Stimulated activated memory B cell treated with anti-CD40 and anti-IgM and Interleukin-4, amounts not matched to agents 10 μg/mL and 1 μg/mL and 100 μg/mL, for 72 hours (primary cell): ENCODE results near the gene CSTPP1.

Experiments used
- ATAC-seq: fragments of 150-1000 bp; cut with Tn5 transposase; 2 replicates; pipeline ENCODE4 v1.10.0; 2021
- H3K27ac Mint-ChIP-seq: one replicate; pipeline ENCODE4 v1.8.0; 2022; ENCODE audit warnings: mild to moderate bottlenecking, mixed read lengths
- H3K27me3 Mint-ChIP-seq: one replicate; pipeline ENCODE4 v1.8.0; 2022; ENCODE audit warnings: mixed read lengths
- H3K36me3 Mint-ChIP-seq: one replicate; pipeline ENCODE4 v1.8.0; 2022; ENCODE audit warnings: mixed read lengths
- H3K4me1 Mint-ChIP-seq: one replicate; pipeline ENCODE4 v1.8.0; 2022; ENCODE audit warnings: mixed read lengths
- H3K4me3 Mint-ChIP-seq: one replicate; pipeline ENCODE4 v1.8.0; 2022; ENCODE audit warnings: mild to moderate bottlenecking, moderate library complexity, mixed read lengths
- H3K9me3 Mint-ChIP-seq: one replicate; pipeline ENCODE4 v1.8.0; 2022; ENCODE audit warnings: mixed read lengths

Gene CSTPP1

DNA sequence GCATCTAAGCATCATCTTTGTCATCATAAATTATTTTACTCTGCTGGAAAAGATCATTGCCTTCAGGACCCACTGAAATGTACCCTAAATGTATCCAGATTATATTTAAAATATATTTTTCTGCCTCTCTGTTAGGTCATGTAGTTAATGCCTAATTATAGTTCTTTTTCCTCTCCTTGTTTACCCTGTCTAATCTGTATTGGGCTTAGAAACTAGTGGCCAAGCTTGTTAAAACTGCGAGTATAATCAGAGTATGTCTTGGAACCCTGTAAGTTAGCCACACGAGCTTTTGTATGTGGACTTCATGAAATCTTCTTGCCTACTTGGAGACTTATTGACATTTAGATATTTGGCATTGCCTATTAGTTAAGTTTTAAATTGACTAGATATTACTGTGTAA lies 184.5 kb downstream of the CSTPP1 start:
- no peak overlapping the region for H3K4me3 Mint-ChIP-seq
- H3K27ac Mint-ChIP-seq = no peak overlapping the region
- no peaks in the 10 kb centered on the region for H3K9me3 Mint-ChIP-seq
- H3K4me1 Mint-ChIP-seq = no peaks in the 10 kb centered on the region
- no peak for ATAC-seq
- H3K36me3 Mint-ChIP-seq = peaks cover under 1% of the 10 kb centered on the region
- H3K27me3 Mint-ChIP-seq = no peaks in the 10 kb centered on the region

DNA sequence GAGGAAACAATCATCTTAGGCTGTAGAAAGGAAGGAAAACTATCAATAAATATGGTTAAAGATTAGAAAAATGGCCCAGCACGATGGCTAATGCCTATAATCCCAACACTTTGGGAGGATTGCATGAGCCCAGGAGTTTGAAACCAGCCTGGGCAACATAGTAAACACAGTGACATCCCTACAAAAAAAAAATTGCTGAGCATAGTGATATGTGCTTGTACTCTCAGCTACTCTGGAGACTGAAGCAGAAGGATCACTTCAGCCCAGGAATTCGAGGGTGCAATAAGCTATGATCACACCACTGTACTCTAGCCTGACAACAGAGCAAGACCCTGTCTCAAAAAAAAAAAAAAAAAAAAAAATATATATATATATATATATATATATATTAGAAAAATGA lies 185.2 kb downstream of the CSTPP1 start:
- H3K27ac Mint-ChIP-seq = no peak overlapping the region
- no peaks in the 10 kb centered on the region for H3K4me1 Mint-ChIP-seq
- H3K4me3 Mint-ChIP-seq = no peak overlapping the region
- H3K27me3 Mint-ChIP-seq = no peaks in the 10 kb centered on the region
- no peaks in the 10 kb centered on the region for H3K9me3 Mint-ChIP-seq
- ATAC-seq = no peak
- no peaks in the 10 kb centered on the region for H3K36me3 Mint-ChIP-seq

DNA sequence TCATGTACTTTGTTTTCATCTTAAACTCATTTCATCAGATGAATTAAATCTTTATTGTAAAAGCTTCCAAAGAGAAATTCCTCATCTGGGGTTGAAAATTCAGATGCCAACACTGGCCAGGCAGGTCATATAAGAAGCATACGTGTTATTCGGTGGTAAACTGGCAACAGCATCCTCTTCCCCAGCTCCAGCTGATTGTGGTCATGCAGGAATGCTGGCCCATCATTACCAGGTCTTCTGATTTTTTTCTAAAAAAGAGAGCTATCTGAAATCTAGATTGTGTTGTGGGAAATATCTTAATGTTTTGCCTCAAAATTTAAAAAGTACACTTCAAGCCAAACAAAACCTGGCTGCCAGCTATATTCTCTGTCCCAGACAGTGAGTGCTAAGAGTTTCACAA lies 186.5 kb downstream of the CSTPP1 start:
- ATAC-seq = no peak
- Mint-ChIP-seq H3K4me3 (no peak overlapping the region), H3K36me3 (no peaks in the 10 kb centered on the region), H3K27ac (no peak overlapping the region), H3K9me3 (no peaks in the 10 kb centered on the region), H3K27me3 (no peaks in the 10 kb centered on the region), H3K4me1 (no peaks in the 10 kb centered on the region)

DNA sequence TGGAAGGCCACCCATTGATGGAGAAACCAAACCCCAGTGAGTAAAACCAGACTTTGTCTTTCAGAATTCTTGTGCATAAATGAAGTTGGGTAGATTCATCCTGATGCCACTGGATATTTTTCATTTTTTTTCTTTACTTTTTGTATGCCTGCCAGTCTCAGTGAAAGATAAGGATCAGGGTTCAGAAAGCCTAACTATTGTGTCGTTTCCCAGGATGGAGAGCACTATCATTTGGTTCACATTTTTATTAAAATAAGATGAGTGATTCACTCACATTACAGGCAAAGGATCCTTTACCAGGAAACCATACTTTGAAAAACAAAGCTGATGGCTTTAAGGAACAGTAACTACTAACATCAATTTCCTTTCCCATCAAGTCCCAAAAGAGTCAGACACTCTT lies 188.1 kb downstream of the CSTPP1 start:
- no peak for ATAC-seq
- no peak overlapping the region for H3K27ac Mint-ChIP-seq

DNA sequence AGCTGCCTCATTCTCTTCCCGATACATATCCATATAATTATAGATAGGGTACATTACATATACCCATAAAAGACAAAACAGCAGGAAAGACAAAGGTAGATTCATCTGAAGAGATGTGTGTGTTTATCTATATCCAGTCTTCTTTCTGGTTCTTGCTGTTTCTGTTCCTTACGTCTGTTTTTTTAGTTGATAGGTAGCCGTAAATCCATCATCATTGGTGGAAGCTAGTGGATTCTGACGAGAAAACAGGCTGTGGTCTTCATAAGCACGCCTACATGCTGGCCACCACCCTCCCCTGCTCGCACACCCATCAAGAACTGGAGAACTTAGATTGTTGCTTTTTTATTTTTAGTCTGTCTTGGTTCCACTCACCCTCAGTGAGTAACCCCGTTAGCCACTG lies 188.5 kb downstream of the CSTPP1 start:
- ATAC-seq = no peak
- H3K27ac Mint-ChIP-seq = no peak overlapping the region
- no peaks in the 10 kb centered on the region for H3K27me3 Mint-ChIP-seq
- no peaks in the 10 kb centered on the region for H3K4me1 Mint-ChIP-seq
- H3K9me3 Mint-ChIP-seq = no peaks in the 10 kb centered on the region
- H3K36me3 Mint-ChIP-seq = no peaks in the 10 kb centered on the region
- H3K4me3 Mint-ChIP-seq = no peak overlapping the region

More for the DNA sequence above, 188.1 kb downstream of the CSTPP1 start:
- Mint-ChIP-seq H3K4me1 (no peaks in the 10 kb centered on the region), H3K27me3 (no peaks in the 10 kb centered on the region), H3K9me3 (no peaks in the 10 kb centered on the region), H3K4me3 (no peak overlapping the region), H3K36me3 (no peaks in the 10 kb centered on the region)

DNA sequence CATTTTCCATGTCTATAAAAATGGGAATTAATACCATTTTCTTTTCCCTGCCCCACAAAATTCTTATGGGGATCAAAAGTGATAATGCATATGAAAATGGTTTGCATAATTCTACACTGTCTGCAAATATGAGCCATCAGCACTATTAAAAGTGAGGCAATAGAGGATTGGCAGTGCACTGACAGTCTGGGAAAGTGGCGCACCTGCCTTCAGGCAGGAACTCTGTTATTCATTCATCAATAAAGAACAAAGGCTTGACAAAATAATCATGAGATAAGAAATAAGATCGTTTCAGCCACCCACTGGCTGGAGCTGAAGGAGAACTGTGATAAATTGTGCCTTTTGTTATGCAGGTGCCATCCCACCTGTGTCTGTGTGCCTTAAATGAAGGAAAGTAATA lies 190.7 kb downstream of the CSTPP1 start:
- Mint-ChIP-seq H3K4me1 (no peaks in the 10 kb centered on the region), H3K27ac (no peak overlapping the region), H3K4me3 (no peak overlapping the region), H3K9me3 (no peaks in the 10 kb centered on the region), H3K36me3 (no peaks in the 10 kb centered on the region), H3K27me3 (no peaks in the 10 kb centered on the region)
- no peak for ATAC-seq

DNA sequence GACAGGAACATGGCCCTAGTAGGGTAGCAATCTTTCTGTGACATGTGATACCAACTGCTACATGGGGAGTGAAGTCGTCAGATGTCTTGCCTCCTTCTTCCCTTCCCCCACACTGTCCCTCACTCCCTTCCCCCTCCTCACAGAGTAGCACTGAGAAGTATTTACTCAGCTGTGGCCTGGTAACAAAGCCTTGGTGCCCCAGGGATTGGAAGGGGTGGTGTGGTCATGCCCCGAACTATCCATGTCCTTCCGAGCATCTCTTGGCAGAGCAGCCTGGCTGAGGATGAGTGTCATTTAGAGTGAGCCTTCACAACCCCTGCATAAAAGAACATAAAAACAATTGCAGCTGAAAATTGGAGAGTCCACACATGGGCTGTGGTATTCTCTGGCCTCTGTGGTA lies 194.0 kb downstream of the CSTPP1 start:
- Mint-ChIP-seq H3K9me3 (no peaks in the 10 kb centered on the region), H3K36me3 (no peaks in the 10 kb centered on the region), H3K27me3 (no peaks in the 10 kb centered on the region), H3K27ac (no peak overlapping the region), H3K4me3 (no peak overlapping the region), H3K4me1 (no peaks in the 10 kb centered on the region)
- no peak for ATAC-seq

DNA sequence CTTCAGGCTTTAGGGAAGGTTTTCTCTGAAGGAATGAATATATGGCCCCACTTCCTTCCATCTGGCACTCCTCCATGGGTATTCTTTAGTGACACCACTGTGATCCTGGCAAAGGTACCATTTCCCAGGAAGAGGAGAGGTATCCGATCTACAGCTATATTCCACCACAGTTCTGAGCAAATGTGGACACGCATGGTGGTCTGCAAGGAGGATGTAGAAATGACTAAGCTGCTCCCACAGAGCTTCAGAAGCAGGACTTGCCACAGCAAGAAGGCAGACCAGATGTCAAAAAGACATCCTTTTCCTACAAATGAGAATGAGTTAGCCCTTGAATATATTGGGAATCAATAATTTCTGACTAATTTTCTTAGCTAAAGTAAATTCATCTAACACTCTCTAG lies 194.6 kb downstream of the CSTPP1 start:
- no peaks in the 10 kb centered on the region for H3K9me3 Mint-ChIP-seq
- H3K4me3 Mint-ChIP-seq = no peak overlapping the region

DNA sequence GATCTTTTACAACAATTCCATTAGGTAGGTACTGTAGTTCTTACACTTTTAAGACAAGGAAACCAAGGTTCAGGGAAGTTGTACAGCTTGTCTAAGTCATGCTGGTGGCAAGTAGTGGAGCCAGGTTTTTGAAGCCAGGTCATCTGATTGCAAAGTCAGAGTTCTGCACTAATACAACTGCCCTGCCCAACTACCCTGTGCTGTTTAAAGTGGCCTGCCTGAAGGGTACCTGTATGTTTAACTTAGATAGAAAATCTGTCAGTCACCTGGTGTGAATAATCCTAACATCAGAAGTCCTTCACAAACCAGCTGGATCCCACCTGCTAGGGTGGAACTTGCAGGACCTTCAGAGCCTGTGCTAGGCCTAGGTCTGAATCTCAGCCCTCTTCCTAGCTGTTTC lies 195.9 kb downstream of the CSTPP1 start:
- peaks cover 10% of the 10 kb centered on the region for H3K36me3 Mint-ChIP-seq
- no peaks in the 10 kb centered on the region for H3K27me3 Mint-ChIP-seq
- no peak for ATAC-seq

More for the DNA sequence above, 194.6 kb downstream of the CSTPP1 start:
- Mint-ChIP-seq H3K36me3 (no peaks in the 10 kb centered on the region), H3K27me3 (no peaks in the 10 kb centered on the region), H3K4me1 (no peaks in the 10 kb centered on the region), H3K27ac (no peak overlapping the region)
- ATAC-seq = no peak

DNA sequence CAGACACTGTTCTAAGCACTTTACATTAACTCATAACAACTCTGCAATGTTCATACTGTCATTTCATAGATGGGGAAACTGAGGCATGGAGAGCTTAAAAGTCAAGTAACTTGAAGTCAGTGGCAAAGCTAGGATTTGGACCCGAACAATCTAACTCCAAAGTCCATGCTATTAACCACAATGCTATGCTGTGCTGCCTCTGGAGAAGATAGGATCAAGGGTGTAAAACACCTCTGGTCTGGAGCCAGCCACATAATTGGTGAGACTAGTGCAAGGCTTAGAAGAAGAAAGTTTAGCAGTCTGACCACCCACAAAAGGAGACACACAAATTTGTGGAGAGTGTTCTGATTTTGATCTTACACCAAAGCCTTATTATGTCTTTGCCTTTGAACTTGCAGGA lies 196.4 kb downstream of the CSTPP1 start:
- H3K4me3 Mint-ChIP-seq = no peak overlapping the region
- peaks cover 15% of the 10 kb centered on the region for H3K36me3 Mint-ChIP-seq
- H3K9me3 Mint-ChIP-seq = no peaks in the 10 kb centered on the region
- H3K27ac Mint-ChIP-seq = no peak overlapping the region
- ATAC-seq = no peak
- H3K27me3 Mint-ChIP-seq = no peaks in the 10 kb centered on the region
- H3K4me1 Mint-ChIP-seq = no peaks in the 10 kb centered on the region

More for the DNA sequence above, 195.9 kb downstream of the CSTPP1 start:
- H3K4me1 Mint-ChIP-seq = no peaks in the 10 kb centered on the region
- no peak overlapping the region for H3K4me3 Mint-ChIP-seq
- no peak overlapping the region for H3K27ac Mint-ChIP-seq
- no peaks in the 10 kb centered on the region for H3K9me3 Mint-ChIP-seq

DNA sequence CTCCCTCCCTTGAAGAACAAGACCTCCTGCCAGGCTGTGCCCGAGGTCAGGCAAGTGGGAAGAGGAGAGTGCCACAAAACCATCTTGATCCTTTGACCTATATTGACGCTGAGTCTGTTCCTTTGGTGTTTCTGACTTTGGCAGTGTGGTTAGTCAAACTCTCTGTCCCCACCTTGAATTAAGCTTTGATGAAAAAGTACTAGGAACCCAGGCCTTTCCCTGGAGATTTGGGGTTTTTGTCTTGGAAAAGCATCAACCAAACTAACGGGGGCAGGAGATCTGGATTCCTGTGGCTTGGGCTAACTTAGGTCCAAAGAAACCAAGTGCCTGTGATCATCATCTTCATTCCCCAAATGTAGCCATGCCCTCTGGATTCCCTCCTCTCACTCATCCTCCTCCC lies 199.8 kb downstream of the CSTPP1 start:
- Mint-ChIP-seq H3K36me3 (peaks cover 25% of the 10 kb centered on the region), H3K4me1 (no peaks in the 10 kb centered on the region), H3K9me3 (no peaks in the 10 kb centered on the region), H3K27me3 (no peaks in the 10 kb centered on the region), H3K27ac (no peak overlapping the region), H3K4me3 (no peak overlapping the region)
- no peak for ATAC-seq

DNA sequence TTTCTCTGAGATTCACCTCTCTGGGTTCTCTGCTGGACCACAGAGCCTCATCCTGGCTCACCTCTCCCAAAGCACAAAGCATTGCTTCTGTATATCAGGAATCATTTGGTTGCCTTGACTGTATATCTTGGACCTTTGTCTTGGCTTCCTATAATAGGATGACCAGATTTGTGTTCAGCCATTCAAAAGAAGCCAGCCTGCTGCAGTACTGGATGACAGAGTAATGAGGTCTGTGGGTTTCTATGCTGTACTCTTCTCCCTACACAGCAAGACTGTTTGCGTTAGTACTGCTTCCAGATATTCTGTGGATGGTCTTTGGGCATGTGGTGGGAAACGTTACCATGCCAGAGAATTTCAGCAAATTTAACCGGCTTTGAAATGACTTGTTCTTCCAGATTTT lies 200.4 kb downstream of the CSTPP1 start:
- H3K27ac Mint-ChIP-seq = no peak overlapping the region
- H3K27me3 Mint-ChIP-seq = no peaks in the 10 kb centered on the region
- no peaks in the 10 kb centered on the region for H3K4me1 Mint-ChIP-seq
- H3K9me3 Mint-ChIP-seq = no peaks in the 10 kb centered on the region
- H3K36me3 Mint-ChIP-seq = peaks cover 25% of the 10 kb centered on the region
- ATAC-seq = no peak
- H3K4me3 Mint-ChIP-seq = no peak overlapping the region

DNA sequence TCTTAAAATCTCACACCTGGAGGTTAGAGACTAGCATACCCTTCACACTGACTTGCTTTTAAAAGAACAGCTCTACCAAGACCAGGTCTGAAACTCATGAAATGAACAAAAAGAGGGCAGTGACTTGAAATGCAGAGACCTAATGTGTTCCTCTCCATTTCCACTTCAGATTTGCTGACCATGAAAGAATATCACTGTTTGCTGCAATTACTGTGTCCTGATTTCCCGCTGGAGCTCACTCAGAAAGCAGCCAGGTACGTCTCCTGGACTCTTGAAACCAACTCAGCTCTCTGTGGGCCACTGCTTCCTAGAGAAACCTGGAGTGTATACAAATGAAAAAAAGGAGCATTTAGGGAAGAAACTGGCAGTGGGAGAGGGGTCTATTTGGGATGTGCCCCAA lies 200.9 kb downstream of the CSTPP1 start:
- no peak for ATAC-seq
- no peaks in the 10 kb centered on the region for H3K4me1 Mint-ChIP-seq

DNA sequence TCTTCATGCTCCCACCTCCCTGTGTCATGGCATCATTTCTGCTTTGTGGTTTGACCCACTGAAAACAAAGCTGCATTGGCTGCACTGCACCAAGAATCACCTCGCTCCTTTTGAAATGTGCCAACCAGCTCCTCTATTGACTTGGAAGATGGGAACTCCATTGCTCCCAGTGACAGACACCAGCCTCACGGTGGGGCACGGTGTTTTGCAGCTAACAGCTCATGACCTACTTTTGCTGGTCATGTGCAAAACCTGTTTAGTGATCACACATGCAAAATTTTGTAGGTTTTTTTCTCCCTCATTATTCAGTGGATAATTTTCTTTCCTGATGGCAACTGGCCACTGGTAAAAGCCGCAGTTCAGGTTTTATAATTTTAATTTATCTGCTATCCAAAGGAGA lies 203.3 kb downstream of the CSTPP1 start:
- ATAC-seq = no peak
- Mint-ChIP-seq H3K27me3 (no peaks in the 10 kb centered on the region), H3K27ac (no peak overlapping the region), H3K36me3 (peaks cover 25% of the 10 kb centered on the region), H3K9me3 (no peaks in the 10 kb centered on the region), H3K4me3 (no peak overlapping the region), H3K4me1 (no peaks in the 10 kb centered on the region)

More for the DNA sequence above, 200.9 kb downstream of the CSTPP1 start:
- Mint-ChIP-seq H3K9me3 (no peaks in the 10 kb centered on the region), H3K27me3 (no peaks in the 10 kb centered on the region), H3K36me3 (peaks cover 25% of the 10 kb centered on the region), H3K27ac (no peak overlapping the region), H3K4me3 (no peak overlapping the region)

DNA sequence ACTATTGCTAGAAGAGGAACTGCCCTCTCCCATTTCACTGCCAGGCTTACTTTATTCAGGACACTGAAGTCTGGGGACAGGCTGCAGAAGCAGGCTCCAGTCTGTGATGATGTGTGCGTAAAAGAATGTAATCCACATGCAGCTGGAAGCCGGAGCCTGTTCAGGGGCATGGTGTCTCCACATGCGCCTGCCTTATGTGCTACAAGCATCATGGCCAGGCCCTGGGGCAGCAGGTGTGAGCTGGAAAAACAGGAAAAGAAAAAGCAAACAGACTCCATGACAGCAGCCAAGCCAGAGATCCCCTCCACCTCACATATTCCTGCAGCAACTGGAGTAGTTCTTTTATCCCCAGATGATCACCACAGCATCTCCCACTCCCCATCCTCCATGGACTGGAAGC lies 206.8 kb downstream of the CSTPP1 start:
- no peaks in the 10 kb centered on the region for H3K4me1 Mint-ChIP-seq
- H3K27me3 Mint-ChIP-seq = no peaks in the 10 kb centered on the region
- H3K36me3 Mint-ChIP-seq = peaks cover 14% of the 10 kb centered on the region
- H3K27ac Mint-ChIP-seq = no peak overlapping the region
- no peak for ATAC-seq
- H3K9me3 Mint-ChIP-seq = no peaks in the 10 kb centered on the region
- no peak overlapping the region for H3K4me3 Mint-ChIP-seq

DNA sequence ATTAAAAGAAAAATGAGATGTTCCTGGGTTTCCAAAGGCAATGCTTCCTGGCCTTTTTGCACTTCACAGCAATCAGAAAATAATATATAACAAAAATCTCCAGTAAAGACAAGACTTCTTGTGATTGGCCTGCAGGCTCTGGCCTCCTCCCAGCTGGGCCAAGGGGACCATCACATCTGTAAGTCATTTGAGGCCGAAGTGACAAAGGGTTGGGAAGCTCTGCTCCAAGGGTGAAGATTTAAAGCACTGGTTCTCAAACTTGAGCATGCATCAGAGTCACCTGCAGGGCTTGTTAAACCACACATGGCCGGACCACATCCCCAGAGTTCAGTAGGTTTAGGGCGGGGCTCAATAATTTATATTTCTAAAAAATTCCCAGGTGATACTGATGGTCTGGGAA lies 208.0 kb downstream of the CSTPP1 start:
- H3K4me3 Mint-ChIP-seq = no peak overlapping the region
- no peaks in the 10 kb centered on the region for H3K9me3 Mint-ChIP-seq
- no peaks in the 10 kb centered on the region for H3K27me3 Mint-ChIP-seq
- H3K36me3 Mint-ChIP-seq = peaks cover 11% of the 10 kb centered on the region
- no peaks in the 10 kb centered on the region for H3K4me1 Mint-ChIP-seq
- H3K27ac Mint-ChIP-seq = no peak overlapping the region
- no peak for ATAC-seq

DNA sequence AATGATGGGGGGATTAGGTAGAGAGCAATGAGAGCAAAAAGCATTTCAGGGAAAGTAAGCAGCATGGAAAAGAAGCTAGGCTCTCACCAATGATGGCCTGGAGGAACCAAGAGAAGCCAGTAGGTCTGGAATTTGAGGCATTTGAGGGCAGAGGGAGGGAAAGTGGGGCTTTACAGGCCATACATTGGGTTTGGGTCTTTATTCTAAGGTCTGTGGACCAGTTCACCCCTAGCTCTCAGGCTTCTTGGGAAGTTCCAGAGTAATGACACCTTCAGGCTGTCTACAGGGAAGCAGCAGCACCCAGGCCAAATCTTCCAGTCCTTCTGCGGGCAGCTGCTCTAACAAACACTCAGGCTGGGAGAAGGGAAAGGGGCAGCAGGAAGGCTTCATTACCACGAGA lies 210.7 kb downstream of the CSTPP1 start:
- H3K36me3 Mint-ChIP-seq = peaks cover 11% of the 10 kb centered on the region
- no peak overlapping the region for H3K27ac Mint-ChIP-seq
- H3K4me3 Mint-ChIP-seq = no peak overlapping the region

More for the DNA sequence above, 210.7 kb downstream of the CSTPP1 start:
- H3K9me3 Mint-ChIP-seq = no peaks in the 10 kb centered on the region
- peaks cover 12% of the 10 kb centered on the region for H3K4me1 Mint-ChIP-seq
- no peak for ATAC-seq
- no peaks in the 10 kb centered on the region for H3K27me3 Mint-ChIP-seq
